ENCODE measurements around the gene PLTP.
"Not testable (repeated sequence)": the region's sequence is repeated elsewhere in the genome, so short reads cannot be mapped to it uniquely, and the experiment has no call there.

DNA sequence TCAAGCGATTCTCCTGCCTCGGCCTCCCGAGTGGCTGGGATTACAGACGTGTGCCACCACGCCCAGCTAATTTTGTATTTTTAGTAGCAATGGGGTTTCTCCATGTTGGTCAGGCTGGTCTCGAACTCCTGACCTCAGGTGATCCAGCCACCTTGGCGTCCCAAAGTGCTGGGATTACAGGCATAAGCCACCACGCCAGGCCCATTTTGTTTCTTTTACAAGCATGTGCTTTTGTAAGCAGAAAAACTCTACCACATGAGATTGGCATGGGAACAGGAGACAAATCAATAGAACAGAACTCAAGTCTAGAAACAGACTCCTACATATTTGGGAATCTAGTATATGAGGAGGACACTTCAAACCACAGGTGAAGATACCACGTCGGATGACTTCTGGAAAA is 44.4 kb upstream of the PLTP start:
- TF ChIP-seq, protein P1, sequence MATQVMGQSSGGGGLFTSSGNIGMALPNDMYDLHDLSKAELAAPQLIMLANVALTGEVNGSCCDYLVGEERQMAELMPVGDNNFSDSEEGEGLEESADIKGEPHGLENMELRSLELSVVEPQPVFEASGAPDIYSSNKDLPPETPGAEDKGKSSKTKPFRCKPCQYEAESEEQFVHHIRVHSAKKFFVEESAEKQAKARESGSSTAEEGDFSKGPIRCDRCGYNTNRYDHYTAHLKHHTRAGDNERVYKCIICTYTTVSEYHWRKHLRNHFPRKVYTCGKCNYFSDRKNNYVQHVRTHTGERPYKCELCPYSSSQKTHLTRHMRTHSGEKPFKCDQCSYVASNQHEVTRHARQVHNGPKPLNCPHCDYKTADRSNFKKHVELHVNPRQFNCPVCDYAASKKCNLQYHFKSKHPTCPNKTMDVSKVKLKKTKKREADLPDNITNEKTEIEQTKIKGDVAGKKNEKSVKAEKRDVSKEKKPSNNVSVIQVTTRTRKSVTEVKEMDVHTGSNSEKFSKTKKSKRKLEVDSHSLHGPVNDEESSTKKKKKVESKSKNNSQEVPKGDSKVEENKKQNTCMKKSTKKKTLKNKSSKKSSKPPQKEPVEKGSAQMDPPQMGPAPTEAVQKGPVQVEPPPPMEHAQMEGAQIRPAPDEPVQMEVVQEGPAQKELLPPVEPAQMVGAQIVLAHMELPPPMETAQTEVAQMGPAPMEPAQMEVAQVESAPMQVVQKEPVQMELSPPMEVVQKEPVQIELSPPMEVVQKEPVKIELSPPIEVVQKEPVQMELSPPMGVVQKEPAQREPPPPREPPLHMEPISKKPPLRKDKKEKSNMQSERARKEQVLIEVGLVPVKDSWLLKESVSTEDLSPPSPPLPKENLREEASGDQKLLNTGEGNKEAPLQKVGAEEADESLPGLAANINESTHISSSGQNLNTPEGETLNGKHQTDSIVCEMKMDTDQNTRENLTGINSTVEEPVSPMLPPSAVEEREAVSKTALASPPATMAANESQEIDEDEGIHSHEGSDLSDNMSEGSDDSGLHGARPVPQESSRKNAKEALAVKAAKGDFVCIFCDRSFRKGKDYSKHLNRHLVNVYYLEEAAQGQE (IDR thresholded peaks at IDR 0.05; ENCODE audit: insufficient read depth in 1 of 2, low read depth in 2 of 2, low read length in 1 of 2) = not testable (repeated sequence)
- TF ChIP-seq, protein P2, sequence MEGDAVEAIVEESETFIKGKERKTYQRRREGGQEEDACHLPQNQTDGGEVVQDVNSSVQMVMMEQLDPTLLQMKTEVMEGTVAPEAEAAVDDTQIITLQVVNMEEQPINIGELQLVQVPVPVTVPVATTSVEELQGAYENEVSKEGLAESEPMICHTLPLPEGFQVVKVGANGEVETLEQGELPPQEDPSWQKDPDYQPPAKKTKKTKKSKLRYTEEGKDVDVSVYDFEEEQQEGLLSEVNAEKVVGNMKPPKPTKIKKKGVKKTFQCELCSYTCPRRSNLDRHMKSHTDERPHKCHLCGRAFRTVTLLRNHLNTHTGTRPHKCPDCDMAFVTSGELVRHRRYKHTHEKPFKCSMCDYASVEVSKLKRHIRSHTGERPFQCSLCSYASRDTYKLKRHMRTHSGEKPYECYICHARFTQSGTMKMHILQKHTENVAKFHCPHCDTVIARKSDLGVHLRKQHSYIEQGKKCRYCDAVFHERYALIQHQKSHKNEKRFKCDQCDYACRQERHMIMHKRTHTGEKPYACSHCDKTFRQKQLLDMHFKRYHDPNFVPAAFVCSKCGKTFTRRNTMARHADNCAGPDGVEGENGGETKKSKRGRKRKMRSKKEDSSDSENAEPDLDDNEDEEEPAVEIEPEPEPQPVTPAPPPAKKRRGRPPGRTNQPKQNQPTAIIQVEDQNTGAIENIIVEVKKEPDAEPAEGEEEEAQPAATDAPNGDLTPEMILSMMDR (IDR thresholded peaks at IDR 0.05) = not testable (repeated sequence)
- TF ChIP-seq TCF7L2 (IDR thresholded peaks at IDR 0.05; ENCODE audit: low read depth, low read length) = not testable (repeated sequence)

Data from Panc1 (cell line).